Type B pancreatic cell (in vitro differentiated cells): ENCODE data around the gene ARFGAP1. TPM values are rescaled to one million over a fixed set of nuclear protein-coding genes. Genes with fewer than 3 reads are reported as not detected.

Experiments used
- DNase-seq: peaks from one replicate; pipeline ENCODE4 v3.0.0; 2021; ENCODE audit warnings: mixed read lengths; ENCODE audit not compliant: unreplicated experiment; ENCODE audit errors: extremely low spot score
- H3K27ac Mint-ChIP-seq: 2 replicates; pipeline ENCODE4 v1.8.0; 2021; ENCODE audit warnings: mild to moderate bottlenecking, mixed read lengths
- H3K27me3 Mint-ChIP-seq: 2 replicates; pipeline ENCODE4 v1.8.0; 2021; ENCODE audit warnings: mixed read lengths
- H3K36me3 Mint-ChIP-seq: 2 replicates; pipeline ENCODE4 v1.8.0; 2021; ENCODE audit warnings: mixed read lengths
- H3K4me1 Mint-ChIP-seq: one replicate; pipeline ENCODE4 v1.8.0; 2021; ENCODE audit warnings: mixed read lengths; ENCODE audit not compliant: unreplicated experiment
- H3K4me3 Mint-ChIP-seq: 2 replicates; pipeline ENCODE4 v1.8.0; 2021; ENCODE audit warnings: mild to moderate bottlenecking, mixed read lengths
- H3K9me3 Mint-ChIP-seq: 2 replicates; pipeline ENCODE4 v1.8.0; 2021; ENCODE audit warnings: mixed read lengths
- microRNA-seq: library from miRNA; unstranded; fragments of <30 nt; microRNA quantifications from one replicate; pipeline ENCODE4, GENCODE V29; 2020
- total RNA-seq: library from RNA; stranded (reverse); gene quantifications from 2 replicates; pipeline ENCODE4 v1.2.1, GENCODE V29; 2021; ENCODE audit warnings: low replicate concordance
- TF ChIP-seq, protein P1 (sequence below): fragments of 200-600 bp; sonication (generic); conservative IDR thresholded peaks from 2 replicates; pipeline ENCODE4 v1.5.0; 2021; ENCODE audit warnings: antibody characterized with exemption, mild to moderate bottlenecking

Gene ARFGAP1
- total RNA-seq, 1 donor from 2014 or later = 132 TPM

DNA sequence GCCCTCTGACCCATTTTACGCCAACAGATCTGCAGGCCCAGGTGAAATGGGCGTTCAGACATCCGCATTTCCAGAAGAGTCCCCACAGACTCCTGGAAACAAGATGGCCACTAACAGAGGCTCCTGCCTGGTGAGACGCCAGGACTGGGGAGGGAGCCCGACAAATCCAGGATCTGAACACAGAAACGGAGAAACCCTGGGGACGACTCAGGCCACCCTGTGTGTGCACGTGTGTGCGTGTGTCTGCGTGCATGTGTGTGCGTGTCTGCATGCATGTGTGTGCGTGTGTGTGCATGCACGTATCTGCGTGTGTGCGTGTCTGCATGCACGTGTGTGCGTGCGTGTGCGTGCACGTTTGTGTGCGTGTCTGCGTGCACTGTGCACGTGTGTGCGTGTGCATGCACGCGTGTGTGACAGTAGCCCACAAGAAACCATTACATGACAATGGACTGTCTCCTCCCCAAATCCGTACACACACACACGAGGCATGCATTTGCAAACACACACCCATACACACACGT lies 63.7 kb downstream of the ARFGAP1 start:
- H3K27ac Mint-ChIP-seq = no peak overlapping the region
- peaks cover 21% of the 10 kb centered on the region for H3K4me1 Mint-ChIP-seq
- peaks cover 4% of the 10 kb centered on the region for H3K36me3 Mint-ChIP-seq
- peaks cover 7% of the 10 kb centered on the region for H3K27me3 Mint-ChIP-seq
- H3K9me3 Mint-ChIP-seq = peaks cover 11% of the 10 kb centered on the region
- TF ChIP-seq, protein P1, sequence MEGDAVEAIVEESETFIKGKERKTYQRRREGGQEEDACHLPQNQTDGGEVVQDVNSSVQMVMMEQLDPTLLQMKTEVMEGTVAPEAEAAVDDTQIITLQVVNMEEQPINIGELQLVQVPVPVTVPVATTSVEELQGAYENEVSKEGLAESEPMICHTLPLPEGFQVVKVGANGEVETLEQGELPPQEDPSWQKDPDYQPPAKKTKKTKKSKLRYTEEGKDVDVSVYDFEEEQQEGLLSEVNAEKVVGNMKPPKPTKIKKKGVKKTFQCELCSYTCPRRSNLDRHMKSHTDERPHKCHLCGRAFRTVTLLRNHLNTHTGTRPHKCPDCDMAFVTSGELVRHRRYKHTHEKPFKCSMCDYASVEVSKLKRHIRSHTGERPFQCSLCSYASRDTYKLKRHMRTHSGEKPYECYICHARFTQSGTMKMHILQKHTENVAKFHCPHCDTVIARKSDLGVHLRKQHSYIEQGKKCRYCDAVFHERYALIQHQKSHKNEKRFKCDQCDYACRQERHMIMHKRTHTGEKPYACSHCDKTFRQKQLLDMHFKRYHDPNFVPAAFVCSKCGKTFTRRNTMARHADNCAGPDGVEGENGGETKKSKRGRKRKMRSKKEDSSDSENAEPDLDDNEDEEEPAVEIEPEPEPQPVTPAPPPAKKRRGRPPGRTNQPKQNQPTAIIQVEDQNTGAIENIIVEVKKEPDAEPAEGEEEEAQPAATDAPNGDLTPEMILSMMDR = no peak
- H3K4me3 Mint-ChIP-seq = no peak overlapping the region
- no peak for DNase-seq

DNA sequence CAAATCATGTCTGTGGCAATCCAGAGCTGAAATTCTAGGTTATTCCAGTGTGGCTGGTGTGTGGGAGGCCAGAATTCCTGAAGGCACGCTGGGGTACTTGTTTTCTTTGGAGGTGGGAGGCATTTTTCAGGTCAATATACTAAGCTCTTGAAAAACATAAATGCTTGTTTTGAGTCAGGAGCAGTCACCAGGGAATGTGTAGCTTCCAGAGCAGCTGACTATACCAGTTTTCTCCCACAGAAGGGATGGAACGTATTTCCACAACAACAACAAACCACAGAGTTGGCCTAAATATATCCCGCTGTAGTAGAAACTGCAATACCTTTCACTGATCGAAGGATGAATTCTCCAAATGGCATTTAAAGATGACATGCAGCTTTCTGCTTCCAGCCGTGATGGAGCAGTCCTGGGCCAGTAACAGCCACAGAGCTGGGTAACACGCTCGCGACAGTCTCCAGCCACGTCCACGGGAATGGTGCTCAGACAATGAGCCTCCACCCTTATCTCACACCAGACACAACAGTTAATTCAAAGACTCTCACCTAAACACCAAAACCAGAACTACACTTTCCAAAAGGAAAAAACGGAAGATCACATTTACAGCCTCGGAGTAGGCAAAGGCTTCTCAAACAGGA lies 65.3 kb downstream of the ARFGAP1 start:
- DNase-seq = no peak
- TF ChIP-seq, protein P1 = no peak
- H3K27ac Mint-ChIP-seq = no peak overlapping the region
- peaks cover 11% of the 10 kb centered on the region for H3K27me3 Mint-ChIP-seq
- peaks cover 4% of the 10 kb centered on the region for H3K9me3 Mint-ChIP-seq
- peaks cover 17% of the 10 kb centered on the region for H3K4me1 Mint-ChIP-seq
- no peak overlapping the region for H3K4me3 Mint-ChIP-seq
- no peaks in the 10 kb centered on the region for H3K36me3 Mint-ChIP-seq

Small RNA genes lying within 50 kb of the gene (microRNA-seq; reads per million reads assigned to microRNA genes)
- gene MIR3196 (not detected), gene MIR4326 (2.5 reads per million)

Other genes starting within 250 kb of the ARFGAP1 start
- 50.4 and 55.6 TPM in 2 replicates for gene YTHDF1, start 56.7 kb upstream of the ARFGAP1 start, total RNA-seq
- gene BIRC7, start 36.9 kb upstream of the ARFGAP1 start, total RNA-seq = 1.2 TPM in 1 of 2 replicates, not detected in the other
- gene NKAIN4, start 18.4 kb upstream of the ARFGAP1 start, total RNA-seq = 6.5 and 10.2 TPM in 2 replicates
- 0.36 and 0.43 TPM in 2 replicates for gene COL20A1, start 20.4 kb downstream of the ARFGAP1 start, total RNA-seq
- gene CHRNA4, start 88.5 kb downstream of the ARFGAP1 start, total RNA-seq = 1.8 and 9.1 TPM in 2 replicates
- 4.4 and 47.3 TPM in 2 replicates for gene KCNQ2, start 199.8 kb downstream of the ARFGAP1 start, total RNA-seq
- gene EEF1A2, start 226.3 kb downstream of the ARFGAP1 start, total RNA-seq = 20.5 and 30.2 TPM in 2 replicates
- gene PPDPF, start 248.0 kb downstream of the ARFGAP1 start, total RNA-seq = 280 and 422 TPM in 2 replicates